HG03520 (cell line): ENCODE results near the gene PPP2R3C.
A peak's percentile ranks its signal among the peaks of the same experiment; 100 is the strongest.
"Not testable (repeated sequence)": the region's sequence is repeated elsewhere in the genome, so short reads cannot be mapped to it uniquely, and the experiment has no call there.

Experiments
- ATAC-seq: cut with Tn5 transposase; IDR thresholded peaks from one replicate; pipeline ENCODE4 v1.9.1; 2021; ENCODE audit warnings: mild to moderate bottlenecking, moderate library complexity; ENCODE audit not compliant: unreplicated experiment

Gene PPP2R3C

DNA sequence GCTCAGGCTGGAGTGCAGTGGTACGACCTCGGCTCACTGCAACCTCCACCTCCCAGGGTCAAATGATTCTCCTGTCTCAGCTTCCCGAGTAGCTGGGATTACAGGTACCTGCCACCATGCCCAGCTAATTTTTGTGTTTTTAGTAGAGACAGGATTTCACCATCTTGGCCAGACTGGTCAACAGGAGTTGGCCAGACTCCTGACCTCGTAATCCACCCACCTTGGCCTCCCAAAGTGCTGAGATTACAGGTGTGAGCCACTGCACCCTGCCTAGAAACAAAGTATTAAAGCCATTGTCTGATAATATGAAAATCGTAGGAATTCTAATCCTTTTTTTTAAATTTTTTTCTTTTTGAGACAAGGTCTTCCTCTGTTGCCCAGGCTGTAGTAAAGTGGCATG, 56.1 kb downstream of the PPP2R3C start:
- ATAC-seq: not testable (repeated sequence)

GRCh38 chr14:35061113-35061791, 60.5 kb downstream of the PPP2R3C start:
- not testable (repeated sequence) for ATAC-seq

DNA sequence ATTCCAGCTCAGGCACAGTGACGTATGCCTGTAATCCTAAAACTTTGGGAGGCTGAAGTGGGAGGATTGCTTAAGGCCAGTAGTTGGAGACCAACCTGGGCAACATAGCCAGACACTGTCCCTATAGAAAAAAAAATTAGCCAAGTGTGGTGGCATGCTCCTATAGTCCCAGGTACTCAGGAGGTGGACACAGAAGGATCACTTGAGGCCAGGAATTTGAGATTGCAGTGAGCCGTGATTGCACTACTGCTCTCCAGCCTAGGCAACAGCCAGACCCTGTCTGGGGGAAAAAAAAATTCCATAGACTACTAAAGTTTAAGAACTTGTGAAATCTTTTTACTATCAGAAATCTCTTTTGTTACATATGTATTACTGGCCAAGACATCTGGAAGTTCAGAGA, 69.2 kb downstream of the PPP2R3C start:
- ATAC-seq: no peak

- no peak for ATAC-seq
Measured at GRCh38 chr14:35051796-35052195, 70.0 kb downstream of the PPP2R3C start.

GRCh38 chr14:35050652-35051051, 71.1 kb downstream of the PPP2R3C start:
- no peak for ATAC-seq

- ATAC-seq: no peak
Measured at GRCh38 chr14:35047976-35048513, 73.7 kb downstream of the PPP2R3C start.

DNA sequence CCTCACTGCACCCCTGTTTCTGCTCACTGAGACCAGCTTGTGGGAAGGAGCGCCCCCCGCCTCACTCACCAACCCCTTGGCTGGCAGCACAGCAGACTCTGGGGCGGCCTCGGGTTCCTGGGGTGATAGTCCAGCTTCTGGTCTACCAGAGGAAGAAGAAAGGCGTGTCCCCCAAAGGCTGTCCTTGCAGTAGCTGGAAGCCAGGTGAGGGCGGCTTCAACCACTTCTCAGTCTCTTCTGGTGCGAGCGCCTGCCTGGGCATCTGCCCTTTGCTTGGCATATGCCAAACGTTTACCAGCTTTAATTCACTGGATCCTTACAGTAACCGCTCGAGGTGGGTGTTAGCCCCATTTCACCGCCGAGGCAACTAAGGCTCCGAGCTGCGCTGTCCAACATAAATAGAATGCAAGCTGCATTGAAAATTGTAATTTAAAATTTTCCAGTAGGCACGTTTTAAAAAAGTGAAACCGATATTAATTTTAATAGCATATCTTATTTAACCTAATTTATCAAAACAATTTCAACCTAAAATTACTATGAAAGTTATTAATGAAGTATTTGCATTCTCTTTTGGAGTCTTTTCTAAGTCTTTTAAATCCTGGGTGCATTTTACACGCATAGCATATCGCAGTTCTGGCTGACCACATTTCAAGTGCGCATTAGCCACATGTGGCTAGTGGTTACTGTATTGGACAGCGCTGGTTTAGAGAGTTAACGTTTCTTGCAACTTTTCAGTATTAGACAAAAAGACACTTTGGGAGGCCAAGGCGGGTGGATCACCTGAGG, 74.8 kb downstream of the PPP2R3C start:
- peak; percentile 20 for ATAC-seq

DNA sequence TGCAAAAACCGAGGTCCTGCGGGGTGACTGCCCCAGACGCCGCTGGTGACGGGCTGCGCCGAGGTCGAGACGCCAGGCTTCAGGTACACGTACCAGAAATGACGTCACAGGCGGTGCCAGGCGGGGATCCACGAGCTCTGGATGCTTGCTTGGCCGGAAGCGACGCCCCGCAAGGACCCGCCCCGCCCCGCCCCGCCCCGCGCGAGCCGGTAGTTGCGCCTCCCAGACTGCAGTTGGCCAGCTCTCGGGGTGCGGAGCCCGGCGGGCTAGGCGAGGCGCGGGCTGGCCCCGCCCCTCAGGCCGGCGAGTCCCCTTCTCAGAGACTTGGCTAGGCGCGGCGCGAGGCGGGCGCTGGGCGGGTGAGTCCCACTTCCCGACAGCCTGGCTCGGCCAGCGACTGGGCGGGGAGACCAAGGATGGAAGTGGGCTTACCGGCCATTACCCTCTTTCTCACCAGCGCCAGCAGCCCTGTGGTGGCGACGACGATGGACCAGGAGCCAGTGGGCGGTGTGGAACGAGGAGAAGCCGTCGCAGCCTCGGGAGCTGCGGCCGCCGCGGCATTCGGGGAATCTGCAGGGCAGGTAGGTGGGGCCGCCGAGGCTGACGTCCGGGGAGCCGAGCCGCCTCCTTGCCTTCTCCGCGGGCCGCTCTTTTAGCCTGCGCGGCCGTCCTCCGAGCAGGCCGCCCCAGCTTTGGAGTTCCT, 75.6 kb downstream of the PPP2R3C start, which contains the start of gene FAM177A1:
TSS of gene FAM177A1 (plus strand) at position 225 of the 703 bp plus-strand sequence. CDS start at position 417, 192 bp downstream.
- ATAC-seq: peak; percentile 89

GRCh38 chr14:35045798-35046047, 76.1 kb downstream of the PPP2R3C start:
- ATAC-seq: no peak

DNA sequence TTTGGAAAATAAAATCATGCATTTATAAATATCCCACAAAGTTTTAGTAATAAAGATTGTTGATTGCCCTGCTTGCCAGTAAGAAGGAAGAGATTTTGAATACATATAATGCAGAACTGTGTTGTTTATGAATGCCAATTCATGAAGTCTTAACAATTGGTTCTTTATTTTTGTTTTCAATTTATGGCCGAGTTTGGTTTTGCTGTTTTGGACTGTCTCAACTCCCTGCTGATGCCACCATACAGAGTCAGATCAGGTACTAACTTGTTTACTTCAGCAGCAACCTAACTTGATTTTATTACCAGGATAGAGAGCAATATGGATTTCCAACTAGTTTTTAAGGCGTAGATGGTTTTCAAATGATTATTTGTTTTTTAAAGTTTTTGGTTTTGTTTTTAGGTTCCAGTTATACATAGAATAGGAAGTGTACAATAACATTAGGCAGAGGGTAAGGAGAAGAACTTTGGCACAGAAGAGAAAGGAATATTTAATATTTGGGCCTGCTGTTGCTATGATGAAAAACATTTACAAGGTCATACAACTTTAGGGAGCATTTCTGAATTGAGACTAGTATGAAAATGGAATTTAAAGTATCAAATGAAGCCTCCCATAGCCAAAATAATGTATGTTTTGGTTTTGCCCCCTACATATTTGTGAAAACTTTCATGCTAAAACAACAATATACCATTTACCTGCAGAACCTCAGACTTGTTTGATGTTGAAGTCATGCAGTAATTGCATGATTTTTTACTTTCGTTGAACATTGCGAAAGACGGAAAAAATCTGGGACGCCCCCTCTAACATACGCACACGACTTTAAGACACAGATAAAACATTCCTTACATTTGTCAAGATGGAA, 76.6 kb downstream of the PPP2R3C start:
- ATAC-seq: no peak

DNA sequence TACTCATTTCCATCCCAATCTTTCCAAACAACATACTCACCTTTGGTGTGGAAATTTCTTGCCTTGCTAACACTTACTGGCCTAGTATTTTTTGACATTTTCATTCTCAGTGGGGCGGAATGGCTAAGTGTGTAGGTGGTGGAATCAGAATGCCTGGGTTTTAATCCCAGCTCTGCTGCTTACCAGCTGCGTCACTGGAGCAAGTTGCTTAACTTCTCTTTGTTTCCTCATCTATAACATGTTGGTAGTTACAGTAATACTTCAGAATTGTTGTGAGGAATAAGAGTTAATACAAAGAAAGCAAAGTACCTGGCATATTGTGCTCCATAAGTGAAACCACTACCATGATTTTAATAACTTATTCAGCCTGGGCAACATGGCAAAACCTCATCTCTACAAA, 78.7 kb downstream of the PPP2R3C start:
- ATAC-seq: no peak

DNA sequence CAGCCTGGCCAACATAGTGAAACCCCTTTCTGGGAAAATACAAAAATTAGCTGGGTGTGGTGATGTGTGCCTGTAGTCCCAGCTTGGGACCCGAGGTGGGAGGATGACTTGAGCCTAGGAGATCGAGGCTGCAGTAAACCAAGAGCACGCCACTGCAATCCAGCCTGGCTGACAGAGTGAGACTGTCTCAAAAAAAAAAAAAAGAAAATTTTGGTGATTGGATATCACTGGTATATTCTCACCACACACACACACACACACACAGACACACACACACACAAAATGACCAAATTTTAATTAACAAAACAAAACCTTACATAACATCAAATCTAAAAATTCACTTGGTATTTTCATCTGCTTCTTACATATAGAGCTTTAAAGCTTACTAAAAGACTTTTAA, 79.2 kb downstream of the PPP2R3C start:
- ATAC-seq: no peak

GRCh38 chr14:35038312-35038711, 83.5 kb downstream of the PPP2R3C start:
- ATAC-seq: not testable (repeated sequence)
